Tibial artery (tissue), 4 donors: Measurements from ENCODE around the gene AQP12A.

Experiments
- DNase-seq, 2 donors: peaks; one replicate each; pipeline ENCODE4 v3.0.0-alpha.2; 2019
- H3K27ac ChIP-seq, 2 donors: fragments of 200-600 bp; sonication (generic) in 1 of 2; 1 replicate in 1 of 2; 2 replicates in 1 of 2; pipeline ENCODE4 v1.5.1; 2018 to 2019; ENCODE audit warnings: mild to moderate bottlenecking in 1 of 2
- H3K27me3 ChIP-seq, 2 donors: fragments of 200-600 bp; sonication (generic) in 1 of 2; one replicate each; pipeline versions ENCODE4 v1.5.1 to v1.6.0; 2016 to 2019
- H3K36me3 ChIP-seq, 3 donors: fragments of 200-600 bp; sonication (generic) in 2 of 3; one replicate each; pipeline ENCODE4 v1.5.1; 2016 to 2019; ENCODE audit warnings: mild to moderate bottlenecking in 2 of 3
- H3K4me1 ChIP-seq, 4 donors: fragments of 200-600 bp; sonication (generic) in 2 of 4; 1 replicate in 3 of 4; 2 replicates in 1 of 4; pipeline ENCODE4 v1.5.1; 2016 to 2019
- H3K4me3 ChIP-seq, 2 donors: fragments of 200-600 bp; sonication (generic) in 1 of 2; 1 replicate in 1 of 2; 2 replicates in 1 of 2; pipeline ENCODE4 v1.5.1; 2018 to 2019; ENCODE audit warnings: mild to moderate bottlenecking in 2 of 2
- H3K9me3 ChIP-seq, 3 donors: fragments of 200-600 bp; sonication (generic) in 1 of 3; one replicate each; pipeline ENCODE4 v1.5.1; 2016 to 2019
- CTCF ChIP-seq, 2 experiments: fragments of 200-600 bp in 1 of 2; fragments of 450-650 bp in 1 of 2; IDR thresholded peaks; one replicate each; pipeline ENCODE4 v1.5.1; 2017 to 2019; ENCODE audit warnings: antibody characterized with exemption in 2 of 2, mild to moderate bottlenecking in 1 of 2, moderate library complexity in 1 of 2
- intact Hi-C: fragments of 100-400 bp; cut with DNase I; formaldehyde crosslinking; loops from one replicate; pipeline ENCODE4 v1.15.0; 2023; ENCODE audit warnings: low total_unique reads

Gene AQP12A

GRCh38 chr2:240732911-240733622 lies 41.4 kb downstream of the AQP12A start:
- intact Hi-C loops = no loop called here
- no peaks in the 10 kb centered on the region for H3K36me3 ChIP-seq
- peaks cover 0 to 62% of the 10 kb centered on the region in 2 donors for H3K27me3 ChIP-seq
- no peak for TF ChIP-seq CTCF (IDR thresholded peaks at IDR 0.05)
- DNase-seq = no peak
- no peak overlapping the region for H3K27ac ChIP-seq
- H3K4me1 ChIP-seq = no peaks in the 10 kb centered on the region
- no peak overlapping the region for H3K4me3 ChIP-seq
- no peaks in the 10 kb centered on the region for H3K9me3 ChIP-seq

- H3K36me3 ChIP-seq = no peaks in the 10 kb centered on the region
- no peak overlapping the region for H3K4me3 ChIP-seq
- no peak for DNase-seq
- H3K27ac ChIP-seq = no peak overlapping the region
- no peaks in the 10 kb centered on the region for H3K9me3 ChIP-seq
- intact Hi-C loops = no loop called here
- H3K27me3 ChIP-seq = peaks cover 0 to 62% of the 10 kb centered on the region in 2 donors
- no peak for TF ChIP-seq CTCF (IDR thresholded peaks at IDR 0.05)
- no peaks in the 10 kb centered on the region for H3K4me1 ChIP-seq
Observed at GRCh38 chr2:240733803-240734495, 42.3 kb downstream of the AQP12A start.

GRCh38 chr2:240734756-240735155 lies 43.1 kb downstream of the AQP12A start:
- H3K27me3 ChIP-seq = peaks cover 0 to 54% of the 10 kb centered on the region in 2 donors
- DNase-seq = no peak
- no peaks in the 10 kb centered on the region for H3K36me3 ChIP-seq
- TF ChIP-seq CTCF (IDR thresholded peaks at IDR 0.05) = no peak
- intact Hi-C loops = no loop called here
- H3K4me3 ChIP-seq = no peak overlapping the region
- no peak overlapping the region for H3K27ac ChIP-seq
- no peaks in the 10 kb centered on the region for H3K9me3 ChIP-seq
- H3K4me1 ChIP-seq = no peaks in the 10 kb centered on the region

- no peak for DNase-seq
- Histone ChIP-seq H3K4me3 (no peak overlapping the region), H3K27ac (no peak overlapping the region), H3K9me3 (no peaks in the 10 kb centered on the region), H3K27me3 (peaks cover 0 to 46% of the 10 kb centered on the region in 2 donors), H3K36me3 (no peaks in the 10 kb centered on the region), H3K4me1 (no peaks in the 10 kb centered on the region)
- intact Hi-C loops = no loop called here
- no peak for TF ChIP-seq CTCF (IDR thresholded peaks at IDR 0.05)
Observed at GRCh38 chr2:240735476-240735875, 43.8 kb downstream of the AQP12A start.

- Histone ChIP-seq H3K27me3 (peaks cover 0 to 36% of the 10 kb centered on the region in 2 donors), H3K4me1 (no peaks in the 10 kb centered on the region), H3K36me3 (no peaks in the 10 kb centered on the region), H3K4me3 (no peak overlapping the region), H3K27ac (no peak overlapping the region), H3K9me3 (no peaks in the 10 kb centered on the region)
- intact Hi-C loops = no loop called here
- no peak for TF ChIP-seq CTCF (IDR thresholded peaks at IDR 0.05)
- DNase-seq = no peak
Observed at GRCh38 chr2:240736281-240737250, 44.9 kb downstream of the AQP12A start.
